ENCODE measurements around the gene HES7.

- peak; percentile 62 for TF ChIP-seq CTCF (IDR thresholded peaks at IDR 0.05; ENCODE audit: low read depth, low read length)
- TF ChIP-seq EZH2phosphoT487 (IDR thresholded peaks at IDR 0.05; ENCODE audit: low read depth): no peak
Measured at GRCh38 chr17:8079291-8080207, 44.4 kb downstream of the HES7 start.
